ENCODE measurements around the gene SIRT7. TPM values are rescaled to one million over a fixed set of nuclear protein-coding genes. Genes with fewer than 3 reads are reported as not detected.

SIRT7 gene
- total RNA-seq, 4 donors from 2014 or later, result 15.4 to 25.7 (median 20.2) TPM

- TF ChIP-seq, protein P1, sequence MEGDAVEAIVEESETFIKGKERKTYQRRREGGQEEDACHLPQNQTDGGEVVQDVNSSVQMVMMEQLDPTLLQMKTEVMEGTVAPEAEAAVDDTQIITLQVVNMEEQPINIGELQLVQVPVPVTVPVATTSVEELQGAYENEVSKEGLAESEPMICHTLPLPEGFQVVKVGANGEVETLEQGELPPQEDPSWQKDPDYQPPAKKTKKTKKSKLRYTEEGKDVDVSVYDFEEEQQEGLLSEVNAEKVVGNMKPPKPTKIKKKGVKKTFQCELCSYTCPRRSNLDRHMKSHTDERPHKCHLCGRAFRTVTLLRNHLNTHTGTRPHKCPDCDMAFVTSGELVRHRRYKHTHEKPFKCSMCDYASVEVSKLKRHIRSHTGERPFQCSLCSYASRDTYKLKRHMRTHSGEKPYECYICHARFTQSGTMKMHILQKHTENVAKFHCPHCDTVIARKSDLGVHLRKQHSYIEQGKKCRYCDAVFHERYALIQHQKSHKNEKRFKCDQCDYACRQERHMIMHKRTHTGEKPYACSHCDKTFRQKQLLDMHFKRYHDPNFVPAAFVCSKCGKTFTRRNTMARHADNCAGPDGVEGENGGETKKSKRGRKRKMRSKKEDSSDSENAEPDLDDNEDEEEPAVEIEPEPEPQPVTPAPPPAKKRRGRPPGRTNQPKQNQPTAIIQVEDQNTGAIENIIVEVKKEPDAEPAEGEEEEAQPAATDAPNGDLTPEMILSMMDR (IDR thresholded peaks at IDR 0.05), result no peak
- DNase-seq (ENCODE audit: low spot score) (no peak), ATAC-seq (ENCODE audit: low FRiP score) (no peak)
Observed at GRCh38 chr17:81961521-81962498, 43.8 kb upstream of the SIRT7 start.

DNA sequence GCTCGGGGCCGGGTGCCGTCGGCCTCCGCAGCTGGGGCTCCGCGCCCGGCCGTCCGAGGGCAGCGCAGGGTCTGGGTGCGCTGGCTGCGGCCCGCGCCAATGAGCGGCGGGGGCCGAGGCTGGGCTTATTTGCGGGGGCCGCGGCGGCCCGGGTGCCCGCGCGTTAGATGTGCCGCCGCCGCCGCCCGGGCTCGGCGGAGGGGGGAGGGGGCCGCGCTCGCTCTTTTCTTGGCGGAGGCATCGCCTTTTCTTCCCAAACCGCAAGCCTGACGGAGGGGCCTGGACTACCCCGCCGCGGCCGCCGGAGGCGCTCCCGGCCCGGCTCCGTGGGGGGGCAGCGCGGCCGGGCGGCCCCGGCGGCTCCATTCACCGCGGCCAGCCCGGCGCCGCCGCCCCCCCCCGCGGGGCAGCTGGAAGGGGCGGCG lies 43.1 kb upstream of the SIRT7 start, which contains the start of gene NOTUM:
NOTUM (minus strand) TSS at position 101 of the 425 bp plus-strand sequence. CDS start 278 bp downstream, outside the sequence.
- TF ChIP-seq, protein P1 (IDR thresholded peaks at IDR 0.05), result no peak
- no peak for DNase-seq (ENCODE audit: low spot score)
- peak; percentile 46 for ATAC-seq (ENCODE audit: low FRiP score)

DNA sequence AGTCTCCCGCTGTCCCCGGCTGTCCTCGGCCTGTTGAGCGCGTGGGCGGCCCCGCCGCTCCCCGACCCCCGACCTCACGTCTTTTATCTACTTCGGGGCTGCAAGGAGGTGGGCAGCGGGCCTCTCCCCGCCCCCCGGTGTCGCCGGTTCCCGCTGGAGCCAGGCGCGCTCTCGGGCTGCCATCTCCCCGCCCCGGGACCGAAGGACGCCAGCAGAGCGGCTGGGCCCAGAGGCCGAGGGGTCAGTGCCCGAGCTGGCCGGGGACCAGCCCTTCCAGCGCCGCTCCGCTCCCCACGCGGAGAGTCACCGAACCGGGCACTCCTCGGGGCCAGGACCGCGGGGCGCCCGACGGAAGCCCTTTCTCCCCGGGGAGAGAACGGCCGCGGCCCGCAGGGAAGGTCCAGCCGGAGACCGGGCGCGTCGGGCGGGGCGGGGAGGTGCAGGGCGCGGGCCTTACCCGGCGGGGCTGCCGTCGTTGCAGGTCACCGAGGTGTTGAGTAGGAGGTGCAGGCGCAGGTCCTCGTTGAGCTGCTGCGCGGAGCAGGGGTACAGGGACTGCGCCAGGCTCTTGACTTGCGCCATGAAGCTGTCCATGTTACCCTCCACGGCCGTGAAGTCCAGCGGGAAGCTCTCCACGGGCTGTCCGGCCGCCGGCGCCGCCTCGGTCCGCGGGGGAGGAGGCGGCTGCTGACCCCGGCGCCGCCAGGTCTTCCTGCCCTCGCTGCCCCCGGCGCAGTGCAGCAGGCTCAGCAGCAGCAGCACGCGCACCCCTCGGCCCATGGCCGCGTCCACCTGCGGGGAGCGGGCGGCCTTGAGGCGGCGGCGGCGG lies 42.4 kb upstream of the SIRT7 start:
- DNase-seq (ENCODE audit: low spot score) (no peak), ATAC-seq (ENCODE audit: low FRiP score) (no peak)
- TF ChIP-seq, protein P1 (IDR thresholded peaks at IDR 0.05), result no peak

GRCh38 chr17:81959362-81960129 lies 41.6 kb upstream of the SIRT7 start:
- peak; percentile 58 for DNase-seq (ENCODE audit: low spot score)

DNA sequence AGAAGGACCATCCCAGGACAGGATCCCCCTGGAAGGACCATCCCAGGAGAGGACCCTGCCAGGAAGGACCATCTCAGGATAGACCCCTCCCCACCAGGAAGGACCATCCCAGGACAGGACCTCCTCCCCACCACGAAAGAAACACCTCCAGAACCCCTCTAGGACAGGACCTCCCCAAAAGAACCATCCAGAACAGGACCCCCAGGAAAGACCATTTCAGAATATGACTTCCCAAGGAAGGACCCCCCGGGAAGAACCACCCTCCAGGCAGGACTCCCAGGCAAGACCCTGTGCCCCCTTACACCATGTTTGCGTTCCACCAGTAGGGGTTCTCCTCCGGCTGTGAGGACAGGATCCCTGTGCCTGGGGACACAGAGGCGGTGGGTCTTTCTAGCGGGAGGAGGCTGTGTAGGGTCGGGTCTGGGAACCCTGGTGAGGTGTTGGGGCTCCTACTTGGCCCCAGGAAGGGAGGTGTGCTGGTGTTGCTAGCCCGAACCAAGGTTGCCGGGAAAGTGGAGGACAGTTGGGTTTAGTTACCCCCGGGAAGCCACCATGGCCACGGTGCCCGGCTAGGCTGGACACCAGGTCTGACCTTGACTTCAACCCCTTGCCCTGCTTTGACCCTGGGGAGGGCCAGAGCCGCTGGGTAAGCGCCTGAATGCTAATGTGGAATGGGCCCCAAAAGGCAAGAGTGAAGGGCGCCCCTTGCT lies 40.8 kb upstream of the SIRT7 start:
- TF ChIP-seq, protein P1 (IDR thresholded peaks at IDR 0.05), result no peak
- DNase-seq (ENCODE audit: low spot score) (no peak), ATAC-seq (ENCODE audit: low FRiP score) (no peak)

More at GRCh38 chr17:81959362-81960129, 41.6 kb upstream of the SIRT7 start:
- TF ChIP-seq, protein P1 (IDR thresholded peaks at IDR 0.05), result peak in 2 of 3 donors; percentile 68 to 86
- peak; percentile 80 for ATAC-seq (ENCODE audit: low FRiP score)
